Esophagus muscularis mucosa (tissue), 4 donors: ENCODE results near the gene CELA3B.

Experiments used
- CTCF ChIP-seq, 3 experiments: fragments of 200-600 bp in 2 of 3; fragments of 450-650 bp in 1 of 3; sonication (generic) in 2 of 3; IDR thresholded peaks; one replicate each; pipeline ENCODE4 v1.5.1; 2017 to 2019; ENCODE audit warnings: antibody characterized with exemption in 3 of 3, mild to moderate bottlenecking in 2 of 3, moderate library complexity in 1 of 3
- EP300 ChIP-seq: sonication (generic); formaldehyde crosslinking; IDR thresholded peaks from one replicate; pipeline ENCODE4 v1.6.1; 2017; ENCODE audit warnings: antibody characterized with exemption
- POLR2A ChIP-seq: fragments of 450-650 bp; IDR thresholded peaks from one replicate; pipeline ENCODE4 v1.6.1; 2017; ENCODE audit warnings: antibody characterized with exemption, moderate library complexity, mild to moderate bottlenecking, low read depth
- POLR2AphosphoS5 ChIP-seq, 2 donors: sonication (generic); formaldehyde crosslinking; IDR thresholded peaks; one replicate each; pipeline ENCODE4 v1.6.1; 2017; ENCODE audit warnings: antibody characterized with exemption in 2 of 2

- TF ChIP-seq CTCF (IDR thresholded peaks at IDR 0.05) = no peak
- no peak for TF ChIP-seq POLR2A
- no peak for TF ChIP-seq POLR2AphosphoS5 (IDR thresholded peaks at IDR 0.05)
- no peak for TF ChIP-seq EP300
Observed at GRCh38 chr1:22018583-22019559, 42.0 kb downstream of the CELA3B start.
